Activated CD8-positive, alpha-beta memory T cell treated with anti-CD3 and anti-CD28 coated beads for 48 hours (primary cell): ENCODE measurements around the gene RELN.

Experiments
- DNase-seq, 3 experiments: peaks; one replicate each; pipeline ENCODE4 v3.0.0-alpha.2; 2020; ENCODE audit warnings: low read depth in 2 of 3, low spot score in 2 of 3

Gene RELN

GRCh38 chr7:103990991-103991390 is 1.5 kb upstream of the RELN start:
- DNase-seq: no peak

- no peak for DNase-seq
Observed at GRCh38 chr7:103989785-103990767, 618 bp upstream of the RELN start.

- no peak for DNase-seq
Observed at GRCh38 chr7:103988468-103989199, 824 bp downstream of the RELN start.

GRCh38 chr7:103987451-103987850 is 2.0 kb downstream of the RELN start:
- no peak for DNase-seq

GRCh38 chr7:103985565-103986126 is 3.8 kb downstream of the RELN start:
- no peak for DNase-seq

GRCh38 chr7:103984050-103984449 is 5.4 kb downstream of the RELN start:
- DNase-seq: no peak

GRCh38 chr7:103983201-103983977 is 6.1 kb downstream of the RELN start:
- DNase-seq: no peak

- DNase-seq: no peak
Observed at GRCh38 chr7:103981003-103981423, 8.4 kb downstream of the RELN start.

- no peak for DNase-seq
Observed at GRCh38 chr7:103972779-103973434, 16.6 kb downstream of the RELN start.

GRCh38 chr7:103967401-103967800 is 22.1 kb downstream of the RELN start:
- DNase-seq: no peak

GRCh38 chr7:103966593-103967277 is 22.7 kb downstream of the RELN start:
- DNase-seq: no peak

- no peak for DNase-seq
Observed at GRCh38 chr7:103964269-103964668, 25.2 kb downstream of the RELN start.

- no peak for DNase-seq
Observed at GRCh38 chr7:103962070-103962469, 27.4 kb downstream of the RELN start.

- no peak for DNase-seq
Observed at GRCh38 chr7:103958284-103958818, 31.1 kb downstream of the RELN start.

- no peak for DNase-seq
Observed at GRCh38 chr7:103955985-103956384, 33.5 kb downstream of the RELN start.

- no peak for DNase-seq
Observed at GRCh38 chr7:103952408-103952807, 37.0 kb downstream of the RELN start.

GRCh38 chr7:103951311-103951710 is 38.1 kb downstream of the RELN start:
- DNase-seq: no peak

GRCh38 chr7:103949374-103949773 is 40.1 kb downstream of the RELN start:
- no peak for DNase-seq

GRCh38 chr7:103947026-103947655 is 42.3 kb downstream of the RELN start:
- no peak for DNase-seq
